Astrocyte (in vitro differentiated cells and primary cell): ENCODE data around the gene KIF1A.
"Not testable (repeated sequence)": the region's sequence is repeated elsewhere in the genome, so short reads cannot be mapped to it uniquely, and the experiment has no call there.

Source experiments
- EZH2 ChIP-seq: IDR thresholded peaks from 2 replicates; pipeline ENCODE4 v1.6.1; 2012; ENCODE audit warnings: mild to moderate bottlenecking, low read length, inconsistent platforms; ENCODE audit not compliant: insufficient read depth
- TF ChIP-seq, protein P1 (sequence below): IDR thresholded peaks from 2 replicates; pipeline ENCODE4 v1.5.1; 2011; ENCODE audit warnings: low read depth, mild to moderate bottlenecking, inconsistent platforms, low read length, moderate library complexity; ENCODE audit not compliant: insufficient read depth

DNA sequence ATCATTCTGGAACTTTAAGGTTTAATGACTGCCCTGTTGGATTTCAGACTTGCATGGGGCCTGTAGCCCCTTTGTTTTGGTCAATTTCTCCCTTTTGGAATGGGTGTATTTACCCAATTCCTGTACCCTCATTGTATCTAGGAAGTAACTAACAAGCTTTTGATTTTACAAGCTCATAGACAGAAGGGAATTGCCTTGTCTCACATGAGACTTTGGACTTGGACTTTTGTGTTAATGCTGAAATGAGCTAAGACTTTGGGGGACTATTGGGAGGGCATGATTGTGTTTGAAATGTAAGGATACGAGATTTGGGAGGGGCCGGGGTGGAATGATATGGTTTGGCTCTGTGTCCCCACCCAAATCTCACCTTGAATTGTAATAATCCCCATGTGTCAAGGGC is 26.3 kb upstream of the KIF1A start:
- TF ChIP-seq, protein P1, sequence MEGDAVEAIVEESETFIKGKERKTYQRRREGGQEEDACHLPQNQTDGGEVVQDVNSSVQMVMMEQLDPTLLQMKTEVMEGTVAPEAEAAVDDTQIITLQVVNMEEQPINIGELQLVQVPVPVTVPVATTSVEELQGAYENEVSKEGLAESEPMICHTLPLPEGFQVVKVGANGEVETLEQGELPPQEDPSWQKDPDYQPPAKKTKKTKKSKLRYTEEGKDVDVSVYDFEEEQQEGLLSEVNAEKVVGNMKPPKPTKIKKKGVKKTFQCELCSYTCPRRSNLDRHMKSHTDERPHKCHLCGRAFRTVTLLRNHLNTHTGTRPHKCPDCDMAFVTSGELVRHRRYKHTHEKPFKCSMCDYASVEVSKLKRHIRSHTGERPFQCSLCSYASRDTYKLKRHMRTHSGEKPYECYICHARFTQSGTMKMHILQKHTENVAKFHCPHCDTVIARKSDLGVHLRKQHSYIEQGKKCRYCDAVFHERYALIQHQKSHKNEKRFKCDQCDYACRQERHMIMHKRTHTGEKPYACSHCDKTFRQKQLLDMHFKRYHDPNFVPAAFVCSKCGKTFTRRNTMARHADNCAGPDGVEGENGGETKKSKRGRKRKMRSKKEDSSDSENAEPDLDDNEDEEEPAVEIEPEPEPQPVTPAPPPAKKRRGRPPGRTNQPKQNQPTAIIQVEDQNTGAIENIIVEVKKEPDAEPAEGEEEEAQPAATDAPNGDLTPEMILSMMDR, result not testable (repeated sequence)
- TF ChIP-seq EZH2, result not testable (repeated sequence)
